ENCODE data around the gene MXRA8.

The MXRA8 gene

DNA sequence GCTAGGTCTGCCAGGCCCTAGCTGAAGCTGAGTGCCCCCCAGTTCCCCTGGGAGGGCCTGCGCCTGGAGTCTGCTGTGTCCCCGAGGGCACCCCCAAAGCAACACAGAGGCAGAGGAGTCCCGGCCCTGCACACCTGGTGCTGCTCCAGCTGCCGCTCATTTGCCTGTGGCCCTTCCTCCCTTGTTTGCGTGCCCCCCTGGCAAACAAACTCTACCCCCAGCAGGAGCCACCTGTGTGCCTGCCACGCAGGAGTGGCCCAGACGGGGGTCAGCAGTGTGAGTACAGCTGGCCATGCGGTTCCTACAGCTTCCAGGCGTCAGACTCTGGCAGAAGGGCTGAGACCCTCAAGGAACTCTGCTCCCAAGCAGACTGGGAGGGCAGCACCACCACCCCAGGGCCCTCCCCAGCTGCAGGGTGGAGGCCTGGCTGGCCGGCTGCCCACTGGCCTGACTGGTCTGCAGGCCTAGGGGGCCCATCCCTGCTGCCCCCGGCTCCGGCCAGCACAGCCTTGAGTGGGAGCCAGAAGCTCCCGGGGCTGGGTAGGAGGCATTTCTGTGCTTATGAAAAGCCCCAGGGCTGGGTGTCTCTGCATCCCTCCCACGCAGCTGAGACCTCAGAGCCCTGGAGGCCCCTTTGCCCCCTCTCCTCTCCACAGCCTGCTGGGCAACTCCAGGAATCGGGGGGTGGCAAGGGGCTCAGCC, 27.8 kb downstream of the MXRA8 start:
- TF ChIP-seq YY1 (IDR thresholded peaks at IDR 0.05; ENCODE audit: insufficient read depth, insufficient read length): no peak
- TF ChIP-seq SUZ12 (IDR thresholded peaks at IDR 0.05; ENCODE audit: extremely low read depth, insufficient read depth, insufficient read length): no peak
- no peak for TF ChIP-seq ZNF274 (IDR thresholded peaks at IDR 0.05; ENCODE audit: low read depth, low read length)
- Histone ChIP-seq H3K9me3 (ENCODE audit: insufficient read depth, low read length) (no peaks in the 10 kb centered on the region), H3K4me3 (ENCODE audit: insufficient read length, low read depth) (no peak overlapping the region), H3K4me1 (ENCODE audit: insufficient read depth, insufficient read length) (peaks cover 6% of the 10 kb centered on the region), H3K36me3 (ENCODE audit: insufficient read depth, insufficient read length, low read length) (peaks cover 21% of the 10 kb centered on the region), H3K27me3 (ENCODE audit: insufficient read depth, insufficient read length) (no peaks in the 10 kb centered on the region), H3K9ac (ENCODE audit: insufficient read length, low read depth) (no peak overlapping the region)
- DNase-seq (ENCODE audit: low read depth, low spot score): no peak

DNA sequence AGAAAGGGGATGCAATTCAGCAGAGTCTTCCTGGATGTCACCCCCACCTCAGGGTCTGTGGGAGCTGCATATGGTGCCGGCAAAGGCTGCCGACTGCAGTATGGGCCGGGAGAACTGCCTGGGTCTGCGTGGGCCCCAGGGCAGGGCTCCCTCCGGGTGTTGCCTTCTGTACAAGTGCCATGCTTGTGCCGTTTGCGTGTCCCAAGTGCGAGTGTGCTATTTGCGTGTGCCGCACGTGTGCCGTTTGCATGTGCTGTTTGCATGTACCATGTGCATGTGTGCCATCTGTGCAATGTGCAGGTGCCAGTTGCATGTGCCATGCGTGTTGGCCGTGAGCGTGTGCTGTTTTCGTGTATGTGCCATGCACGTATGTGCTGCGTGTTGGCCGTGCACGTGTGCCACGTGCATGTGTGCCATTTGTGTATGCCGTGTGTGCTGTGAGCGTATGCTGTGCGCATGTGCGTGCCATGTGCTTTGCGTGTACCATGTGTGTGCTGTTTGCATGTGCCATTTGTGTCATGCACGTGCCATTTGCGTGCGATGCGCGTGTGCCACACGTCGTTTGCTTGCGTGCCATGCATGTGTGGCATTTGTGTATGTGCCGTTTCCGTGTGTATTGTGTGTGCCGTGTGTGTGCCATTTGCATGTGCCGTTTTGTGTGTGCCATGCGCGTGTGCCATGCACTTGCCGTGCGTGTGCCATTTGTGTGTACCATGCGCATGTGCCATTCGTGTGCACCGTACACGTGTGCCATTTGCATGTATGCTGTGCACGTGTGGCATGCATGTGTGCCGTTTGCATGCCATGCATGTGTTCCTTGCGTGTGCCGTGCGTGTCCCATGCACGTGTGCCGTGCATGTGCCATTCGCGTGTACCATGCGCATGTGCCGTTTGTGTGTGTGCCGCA, 28.8 kb downstream of the MXRA8 start:
- peaks cover 15% of the 10 kb centered on the region for H3K36me3 ChIP-seq (ENCODE audit: insufficient read depth, insufficient read length, low read length)
- TF ChIP-seq ZNF274 (IDR thresholded peaks at IDR 0.05; ENCODE audit: low read depth, low read length): no peak
- TF ChIP-seq YY1 (IDR thresholded peaks at IDR 0.05; ENCODE audit: insufficient read depth, insufficient read length): no peak
- TF ChIP-seq SUZ12 (IDR thresholded peaks at IDR 0.05; ENCODE audit: extremely low read depth, insufficient read depth, insufficient read length): no peak
- H3K9me3 ChIP-seq (ENCODE audit: insufficient read depth, low read length): no peaks in the 10 kb centered on the region
- peaks cover 7% of the 10 kb centered on the region for H3K4me1 ChIP-seq (ENCODE audit: insufficient read depth, insufficient read length)
- H3K9ac ChIP-seq (ENCODE audit: insufficient read length, low read depth): no peak overlapping the region
- DNase-seq (ENCODE audit: low read depth, low spot score): no peak
- H3K27me3 ChIP-seq (ENCODE audit: insufficient read depth, insufficient read length): no peaks in the 10 kb centered on the region
- H3K4me3 ChIP-seq (ENCODE audit: insufficient read length, low read depth): no peak overlapping the region

DNA sequence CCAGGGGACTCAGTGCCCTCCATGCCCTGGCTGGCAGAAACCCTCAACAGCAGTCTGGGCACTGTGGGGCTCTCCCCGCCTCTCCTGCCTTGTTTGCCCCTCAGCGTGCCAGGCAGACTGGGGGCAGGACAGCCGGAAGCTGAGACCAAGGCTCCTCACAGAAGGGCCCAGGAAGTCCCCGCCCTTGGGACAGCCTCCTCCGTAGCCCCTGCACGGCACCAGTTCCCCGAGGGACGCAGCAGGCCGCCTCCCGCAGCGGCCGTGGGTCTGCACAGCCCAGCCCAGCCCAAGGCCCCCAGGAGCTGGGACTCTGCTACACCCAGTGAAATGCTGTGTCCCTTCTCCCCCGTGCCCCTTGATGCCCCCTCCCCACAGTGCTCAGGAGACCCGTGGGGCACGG, 30.1 kb downstream of the MXRA8 start:
- peaks cover 11% of the 10 kb centered on the region for H3K36me3 ChIP-seq (ENCODE audit: insufficient read depth, insufficient read length, low read length)
- H3K9ac ChIP-seq (ENCODE audit: insufficient read length, low read depth): no peak overlapping the region
- no peak for TF ChIP-seq YY1 (IDR thresholded peaks at IDR 0.05; ENCODE audit: insufficient read depth, insufficient read length)
- no peak for TF ChIP-seq SUZ12 (IDR thresholded peaks at IDR 0.05; ENCODE audit: extremely low read depth, insufficient read depth, insufficient read length)
- TF ChIP-seq ZNF274 (IDR thresholded peaks at IDR 0.05; ENCODE audit: low read depth, low read length): no peak
- H3K4me1 ChIP-seq (ENCODE audit: insufficient read depth, insufficient read length): peaks cover 7% of the 10 kb centered on the region
- no peak for DNase-seq (ENCODE audit: low read depth, low spot score)
- no peaks in the 10 kb centered on the region for H3K27me3 ChIP-seq (ENCODE audit: insufficient read depth, insufficient read length)
- no peak overlapping the region for H3K4me3 ChIP-seq (ENCODE audit: insufficient read length, low read depth)
- no peaks in the 10 kb centered on the region for H3K9me3 ChIP-seq (ENCODE audit: insufficient read depth, low read length)

DNA sequence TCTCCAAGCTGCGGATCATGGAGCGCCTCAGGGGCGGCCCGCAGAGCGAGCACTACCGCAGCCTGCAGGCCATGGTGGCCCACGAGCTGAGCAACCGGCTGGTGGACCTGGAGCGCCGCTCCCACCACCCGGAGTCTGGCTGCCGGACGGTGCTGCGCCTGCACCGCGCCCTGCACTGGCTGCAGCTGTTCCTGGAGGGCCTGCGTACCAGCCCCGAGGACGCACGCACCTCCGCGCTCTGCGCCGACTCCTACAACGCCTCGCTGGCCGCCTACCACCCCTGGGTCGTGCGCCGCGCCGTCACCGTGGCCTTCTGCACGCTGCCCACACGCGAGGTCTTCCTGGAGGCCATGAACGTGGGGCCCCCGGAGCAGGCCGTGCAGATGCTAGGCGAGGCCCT, 31.1 kb downstream of the MXRA8 start:
- peaks cover 7% of the 10 kb centered on the region for H3K4me1 ChIP-seq (ENCODE audit: insufficient read depth, insufficient read length)
- no peaks in the 10 kb centered on the region for H3K9me3 ChIP-seq (ENCODE audit: insufficient read depth, low read length)
- H3K36me3 ChIP-seq (ENCODE audit: insufficient read depth, insufficient read length, low read length): peaks cover 17% of the 10 kb centered on the region
- H3K27me3 ChIP-seq (ENCODE audit: insufficient read depth, insufficient read length): no peaks in the 10 kb centered on the region
- no peak for TF ChIP-seq SUZ12 (IDR thresholded peaks at IDR 0.05; ENCODE audit: extremely low read depth, insufficient read depth, insufficient read length)
- no peak for TF ChIP-seq ZNF274 (IDR thresholded peaks at IDR 0.05; ENCODE audit: low read depth, low read length)
- TF ChIP-seq YY1 (IDR thresholded peaks at IDR 0.05; ENCODE audit: insufficient read depth, insufficient read length): no peak
- no peak for DNase-seq (ENCODE audit: low read depth, low spot score)
- no peak overlapping the region for H3K4me3 ChIP-seq (ENCODE audit: insufficient read length, low read depth)
- no peak overlapping the region for H3K9ac ChIP-seq (ENCODE audit: insufficient read length, low read depth)

DNA sequence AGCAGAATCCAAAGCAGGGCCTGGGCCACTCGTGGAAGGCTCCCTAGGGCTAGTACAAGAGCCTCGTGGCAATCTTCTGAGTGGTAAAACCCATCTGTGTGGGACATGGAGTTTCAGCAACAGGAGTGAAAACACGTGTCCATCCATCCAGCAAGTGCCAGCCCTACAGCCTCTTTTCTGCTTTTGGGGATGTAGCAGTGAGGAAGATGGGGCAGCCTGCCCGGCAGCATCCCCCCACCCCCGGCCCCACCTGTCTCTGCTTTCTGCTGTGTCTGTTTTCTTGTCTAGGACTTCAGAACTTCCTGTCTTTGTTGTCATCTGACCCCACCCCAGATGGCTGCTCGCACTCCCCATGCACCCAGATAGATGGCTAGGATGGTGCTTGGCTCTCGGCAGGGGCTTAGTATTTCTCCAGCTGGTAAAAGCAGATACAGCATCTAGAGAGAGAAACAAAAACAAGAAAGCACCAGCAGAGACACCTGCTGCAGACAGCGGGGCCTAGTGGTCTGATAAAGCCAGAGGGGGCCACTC, 32.2 kb downstream of the MXRA8 start:
- TF ChIP-seq SUZ12 (IDR thresholded peaks at IDR 0.05; ENCODE audit: extremely low read depth, insufficient read depth, insufficient read length) (no peak), ZNF274 (IDR thresholded peaks at IDR 0.05; ENCODE audit: low read depth, low read length) (no peak), YY1 (IDR thresholded peaks at IDR 0.05; ENCODE audit: insufficient read depth, insufficient read length) (no peak)
- H3K4me1 ChIP-seq (ENCODE audit: insufficient read depth, insufficient read length): peaks cover 12% of the 10 kb centered on the region
- no peaks in the 10 kb centered on the region for H3K27me3 ChIP-seq (ENCODE audit: insufficient read depth, insufficient read length)
- H3K9ac ChIP-seq (ENCODE audit: insufficient read length, low read depth): no peak overlapping the region
- H3K36me3 ChIP-seq (ENCODE audit: insufficient read depth, insufficient read length, low read length): peaks cover 27% of the 10 kb centered on the region
- no peak overlapping the region for H3K4me3 ChIP-seq (ENCODE audit: insufficient read length, low read depth)
- no peaks in the 10 kb centered on the region for H3K9me3 ChIP-seq (ENCODE audit: insufficient read depth, low read length)
- DNase-seq (ENCODE audit: low read depth, low spot score): no peak

DNA sequence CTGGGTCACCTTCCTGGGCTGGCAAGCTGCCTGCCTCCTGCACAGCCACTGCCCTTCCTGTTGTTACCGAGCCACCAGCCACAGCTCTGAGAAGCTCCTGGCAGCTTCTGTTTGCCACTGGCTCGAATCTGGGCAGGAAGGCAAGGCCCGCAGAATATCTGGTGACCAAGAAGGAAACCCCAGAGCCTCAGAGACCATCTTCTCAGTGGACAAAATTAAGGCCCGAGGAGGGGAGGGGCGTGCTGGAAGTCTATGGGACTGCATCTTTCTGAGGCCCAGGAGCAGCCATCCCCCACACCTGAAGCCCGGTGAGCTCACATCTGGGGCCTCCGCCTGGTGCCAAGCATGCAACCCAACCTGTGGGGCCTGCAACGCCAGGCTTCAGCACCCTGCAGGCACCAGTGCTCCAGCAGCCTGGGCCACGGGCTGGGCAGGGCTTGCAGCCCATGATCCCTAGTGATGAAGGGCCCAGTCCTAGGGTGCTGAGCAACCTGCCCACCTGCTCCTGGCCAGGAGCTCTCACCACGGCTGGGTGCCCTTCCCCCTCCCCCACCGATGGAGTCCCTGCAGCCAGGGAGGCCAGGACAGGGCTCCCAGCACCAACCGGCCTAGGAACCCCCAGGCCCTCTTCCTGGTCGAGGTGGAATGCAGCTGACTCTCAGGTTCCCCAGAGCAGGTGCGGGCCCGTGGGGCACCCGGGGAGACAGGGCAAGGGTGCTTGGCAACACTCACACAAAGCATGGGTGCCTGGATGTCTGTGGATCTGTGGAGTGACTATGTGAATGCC, 32.9 kb downstream of the MXRA8 start:
- TF ChIP-seq YY1 (IDR thresholded peaks at IDR 0.05; ENCODE audit: insufficient read depth, insufficient read length) (no peak), ZNF274 (IDR thresholded peaks at IDR 0.05; ENCODE audit: low read depth, low read length) (no peak), SUZ12 (IDR thresholded peaks at IDR 0.05; ENCODE audit: extremely low read depth, insufficient read depth, insufficient read length) (no peak)
- H3K4me3 ChIP-seq (ENCODE audit: insufficient read length, low read depth): peak overlapping the region; percentile 64
- no peak for DNase-seq (ENCODE audit: low read depth, low spot score)
- peak overlapping the region; percentile 85 for H3K9ac ChIP-seq (ENCODE audit: insufficient read length, low read depth)
- no peaks in the 10 kb centered on the region for H3K9me3 ChIP-seq (ENCODE audit: insufficient read depth, low read length)
- H3K36me3 ChIP-seq (ENCODE audit: insufficient read depth, insufficient read length, low read length): peaks cover 34% of the 10 kb centered on the region
- peaks cover 13% of the 10 kb centered on the region for H3K4me1 ChIP-seq (ENCODE audit: insufficient read depth, insufficient read length)
- H3K27me3 ChIP-seq (ENCODE audit: insufficient read depth, insufficient read length): no peaks in the 10 kb centered on the region

All from NT2/D1 (cell line).